IMR-90 (cell line): ENCODE results near the gene MUC5AC. TPM values are rescaled to one million over a fixed set of nuclear protein-coding genes. Genes with fewer than 3 reads are reported as not detected.
A peak's percentile ranks its signal among the peaks of the same experiment; 100 is the strongest.

ENCODE experiments used
- ATAC-seq: fragments of 200-7000 bp; cut with Tn5 transposase; 2 replicates; pipeline ENCODE4 v1.9.1; 2020; ENCODE audit warnings: low read depth, mild to moderate bottlenecking, moderate library complexity
- BruUV-seq: library from RNA; stranded (reverse); fragments of 400-500 nt; replicated peaks from 2 replicates; lab custom pipeline; 2021; lab: Mats Ljungman, UMichigan
- CTCF ChIA-PET: fragments of 300-600 bp; formaldehyde crosslinking; extraction: SDS; loops from one replicate; lab custom pipeline; 2021; ENCODE audit warnings: antibody characterized with exemption; lab: Yijun Ruan, JAX
- POLR2A ChIA-PET: fragments of 300-600 bp; sonication (Branson Sonifier 250); formaldehyde crosslinking; loops from one replicate; lab custom pipeline; 2022; ENCODE audit warnings: antibody characterized with exemption; ENCODE audit not compliant: unreplicated experiment; lab: Charles Lee
- DNase-seq: peaks from one replicate; pipeline ENCODE4 v3.0.0; 2013
- H2AFZ ChIP-seq: replicated peaks from 2 replicates; pipeline ENCODE3; 2013; ENCODE audit warnings: low read length, mild to moderate bottlenecking; ENCODE audit not compliant: poor library complexity
- H2AK5ac ChIP-seq: 2 replicates; pipeline ENCODE4 v1.6.1; 2013; ENCODE audit warnings: low read depth, low read length, inconsistent platforms
- H2AK9ac ChIP-seq: replicated peaks from 2 replicates; pipeline ENCODE3; 2013; ENCODE audit warnings: mild to moderate bottlenecking, low read depth, low read length, moderate library complexity; ENCODE audit not compliant: poor library complexity
- H2BK120ac ChIP-seq: 2 replicates; pipeline ENCODE4 v1.6.1; 2013; ENCODE audit warnings: low read depth, low read length, inconsistent platforms
- H2BK15ac ChIP-seq: 3 replicates; pipeline ENCODE4 v1.6.1; 2013; ENCODE audit warnings: low read depth, low read length, inconsistent platforms
- H2BK20ac ChIP-seq: 2 replicates; pipeline ENCODE4 v1.6.1; 2013; ENCODE audit warnings: low read depth, mild to moderate bottlenecking, inconsistent platforms, low read length, moderate library complexity
- H2BK5ac ChIP-seq: 2 replicates; pipeline ENCODE4 v1.6.1; 2013; ENCODE audit warnings: mild to moderate bottlenecking, low read depth, low read length, inconsistent platforms; ENCODE audit not compliant: poor library complexity, severe bottlenecking
- H3K14ac ChIP-seq: replicated peaks from 2 replicates; pipeline ENCODE4 v1.6.1; 2013; ENCODE audit warnings: low read depth, low read length, inconsistent platforms
- H3K18ac ChIP-seq: 2 replicates; pipeline ENCODE4 v1.6.1; 2013; ENCODE audit warnings: low read depth, low read length, control low read depth
- H3K23ac ChIP-seq: 2 replicates; pipeline ENCODE4 v1.6.1; 2013; ENCODE audit warnings: low read depth, low read length, inconsistent platforms
- H3K27ac ChIP-seq: 2 replicates; pipeline ENCODE4 v1.5.1; 2013; ENCODE audit warnings: mild to moderate bottlenecking, control low read depth, low read length; ENCODE audit not compliant: insufficient read depth
- H3K27me3 ChIP-seq: 2 replicates; pipeline ENCODE4 v1.6.1; 2013; ENCODE audit warnings: low read length; ENCODE audit not compliant: control insufficient read depth, insufficient read depth
- H3K36me3 ChIP-seq: 2 replicates; pipeline ENCODE4 v1.6.1; 2013; ENCODE audit warnings: low read length, mixed read lengths; ENCODE audit not compliant: control insufficient read depth, insufficient read depth
- H3K4ac ChIP-seq: 2 replicates; pipeline ENCODE4 v1.6.1; 2013; ENCODE audit warnings: low read depth, low read length, inconsistent platforms
- H3K4me1 ChIP-seq: 2 replicates; pipeline ENCODE4 v1.6.1; 2013; ENCODE audit warnings: low read length, mixed read lengths; ENCODE audit not compliant: control insufficient read depth, insufficient read depth
- H3K4me2 ChIP-seq: 2 replicates; pipeline ENCODE4 v1.6.1; 2013; ENCODE audit warnings: low read depth, mild to moderate bottlenecking, control low read depth, low read length, moderate library complexity
- H3K4me3 ChIP-seq: 2 replicates; pipeline ENCODE4 v1.5.1; 2013; ENCODE audit warnings: low read depth, mild to moderate bottlenecking, control low read depth, low read length, moderate library complexity; ENCODE audit not compliant: insufficient read depth
- H3K56ac ChIP-seq: 2 replicates; pipeline ENCODE4 v1.6.1; 2013; ENCODE audit warnings: low read length, inconsistent platforms; ENCODE audit not compliant: insufficient read depth; ENCODE audit errors: extremely low read depth
- H3K79me1 ChIP-seq, 2 experiments: 2 replicates each; pipeline ENCODE4 v1.6.1; 2013; ENCODE audit warnings: low read length in 2 of 2, inconsistent platforms in 1 of 2, low read depth in 1 of 2
- H3K9ac ChIP-seq: 2 replicates; pipeline ENCODE4 v1.6.1; 2013; ENCODE audit warnings: low read depth, low read length, control low read depth
- H3K9me1 ChIP-seq: 2 replicates; pipeline ENCODE4 v1.6.1; 2013; ENCODE audit warnings: low read length, inconsistent platforms; ENCODE audit not compliant: insufficient read depth
- H3K9me3 ChIP-seq: 2 replicates; pipeline ENCODE4 v1.6.1; 2013; ENCODE audit warnings: low read length; ENCODE audit not compliant: control insufficient read depth, insufficient read depth
- H4K20me1 ChIP-seq: 2 replicates; pipeline ENCODE4 v1.6.1; 2013; ENCODE audit warnings: low read length, inconsistent platforms; ENCODE audit not compliant: insufficient read depth
- H4K5ac ChIP-seq: 2 replicates; pipeline ENCODE4 v1.6.1; 2013; ENCODE audit warnings: mild to moderate bottlenecking, low read depth, low read length, control low read depth
- H4K8ac ChIP-seq, 2 experiments: 2 replicates each; pipeline ENCODE4 v1.6.1; 2013; ENCODE audit warnings: low read depth in 2 of 2, low read length in 2 of 2, control low read depth in 1 of 2, inconsistent platforms in 1 of 2
- H4K91ac ChIP-seq: 2 replicates; pipeline ENCODE4 v1.6.1; 2013; ENCODE audit warnings: low read depth, low read length, inconsistent platforms; ENCODE audit not compliant: insufficient read depth
- BHLHE40 ChIP-seq: fragments of 150-350 bp; IDR thresholded peaks from 2 replicates; pipeline ENCODE4 v1.6.1; 2016; ENCODE audit warnings: mild to moderate bottlenecking, low read depth, low read length
- CEBPB ChIP-seq: IDR thresholded peaks from 2 replicates; pipeline ENCODE4 v1.6.1; 2012; ENCODE audit warnings: low read depth, low read length, improper control_type of control experiment
- CHD1 ChIP-seq: IDR thresholded peaks from 2 replicates; pipeline ENCODE4 v1.6.1; 2012; ENCODE audit warnings: low read depth, low read length, improper control_type of control experiment
- ELK1 ChIP-seq: fragments of 150-350 bp; IDR thresholded peaks from 2 replicates; pipeline ENCODE4 v1.6.1; 2016; ENCODE audit warnings: low read depth, mild to moderate bottlenecking, low read length, moderate library complexity, borderline replicate concordance
- FOS ChIP-seq: fragments of 150-350 bp; IDR thresholded peaks from 2 replicates; pipeline ENCODE4 v1.6.1; 2016; ENCODE audit warnings: low read depth, low read length
- MAFK ChIP-seq: IDR thresholded peaks from 2 replicates; pipeline ENCODE4 v1.6.1; 2012; ENCODE audit warnings: low read depth, low read length, improper control_type of control experiment
- MAZ ChIP-seq: IDR thresholded peaks from 2 replicates; pipeline ENCODE4 v1.6.1; 2012; ENCODE audit warnings: low read depth, mild to moderate bottlenecking, low read length, improper control_type of control experiment, moderate library complexity, borderline replicate concordance
- MXI1 ChIP-seq: IDR thresholded peaks from 2 replicates; pipeline ENCODE4 v1.6.1; 2012; ENCODE audit warnings: low read depth, mild to moderate bottlenecking, low read length, moderate library complexity, borderline replicate concordance
- NFE2L2 ChIP-seq: fragments of 150-350 bp; IDR thresholded peaks from 2 replicates; pipeline ENCODE4 v1.6.1; 2016; ENCODE audit warnings: low read depth, mild to moderate bottlenecking, low read length
- POLR2A ChIP-seq: IDR thresholded peaks from 2 replicates; pipeline ENCODE4 v1.6.1; 2012; ENCODE audit warnings: mild to moderate bottlenecking, low read depth, low read length
- RAD21 ChIP-seq: IDR thresholded peaks from 2 replicates; pipeline ENCODE4 v1.6.1; 2012; ENCODE audit warnings: low read length, improper control_type of control experiment
- RCOR1 ChIP-seq: IDR thresholded peaks from 2 replicates; pipeline ENCODE4 v1.6.1; 2012; ENCODE audit warnings: mild to moderate bottlenecking, low read length, improper control_type of control experiment; ENCODE audit not compliant: insufficient replicate concordance
- RFX5 ChIP-seq: IDR thresholded peaks from 2 replicates; pipeline ENCODE4 v1.8.0; 2012; ENCODE audit warnings: low read depth, mild to moderate bottlenecking, low read length, moderate library complexity
- SMC3 ChIP-seq: fragments of 150-350 bp; IDR thresholded peaks from 2 replicates; pipeline ENCODE4 v1.6.1; 2016; ENCODE audit warnings: low read depth, mild to moderate bottlenecking, antibody characterized with exemption, low read length, moderate library complexity
- WGBS, 2 experiments: methylation state at CpG; one replicate each; pipeline versions ENCODE4 v1.1.5 to v1.1.7; 2013; ENCODE audit warnings: missing lambda C conversion rate in 2 of 2; ENCODE audit not compliant: insufficient read length in 1 of 2; ENCODE audit errors: extremely low coverage in 2 of 2; 5-methylcytosine and 5-hydroxymethylcytosine counted together
- dilution Hi-C: fragments of 300-500 bp; cut with HindIII; formaldehyde crosslinking; loops from one replicate; pipeline ENCODE4 v1.14.3; 2018; ENCODE audit warnings: low sequenced_read_pairs; ENCODE audit not compliant: unreplicated experiment
- in situ Hi-C: fragments of 300-500 bp; cut with MboI; formaldehyde crosslinking; loops from 3 replicates; pipeline ENCODE4 v1.14.3; 2019; ENCODE audit warnings: low sequenced_read_pairs, inconsistent platforms, mixed read lengths
- intact Hi-C: fragments of 100-400 bp; cut with micrococcal nuclease; formaldehyde crosslinking; loops from 2 replicates; pipeline ENCODE4 v1.10.0; 2022
- polyA plus RNA-seq, 3 experiments: library from polyadenylated mRNA; depleted of rRNA; stranded (reverse); fragments of >200 nt; gene quantifications; 2 replicates each; pipeline ENCODE4 v1.2.3, GENCODE V29; 2012; ENCODE audit warnings: low replicate concordance in 1 of 3
- total RNA-seq: library from RNA; depleted of rRNA; stranded (reverse); fragments of >200 nt; gene quantifications from 2 replicates; pipeline ENCODE4 v1.2.3, GENCODE V29; 2012
- TF ChIP-seq, protein P1 (sequence below): fragments of 150-350 bp; IDR thresholded peaks from 2 replicates; pipeline ENCODE4 v1.6.1; 2017; ENCODE audit warnings: mild to moderate bottlenecking, antibody characterized with exemption, low read length, low read depth

Gene MUC5AC
- total and polyA plus RNA-seq, 2 of the 4 experiments (the other 2 are of a cell fraction), result 0.02 TPM; not detected in 1

DNA sequence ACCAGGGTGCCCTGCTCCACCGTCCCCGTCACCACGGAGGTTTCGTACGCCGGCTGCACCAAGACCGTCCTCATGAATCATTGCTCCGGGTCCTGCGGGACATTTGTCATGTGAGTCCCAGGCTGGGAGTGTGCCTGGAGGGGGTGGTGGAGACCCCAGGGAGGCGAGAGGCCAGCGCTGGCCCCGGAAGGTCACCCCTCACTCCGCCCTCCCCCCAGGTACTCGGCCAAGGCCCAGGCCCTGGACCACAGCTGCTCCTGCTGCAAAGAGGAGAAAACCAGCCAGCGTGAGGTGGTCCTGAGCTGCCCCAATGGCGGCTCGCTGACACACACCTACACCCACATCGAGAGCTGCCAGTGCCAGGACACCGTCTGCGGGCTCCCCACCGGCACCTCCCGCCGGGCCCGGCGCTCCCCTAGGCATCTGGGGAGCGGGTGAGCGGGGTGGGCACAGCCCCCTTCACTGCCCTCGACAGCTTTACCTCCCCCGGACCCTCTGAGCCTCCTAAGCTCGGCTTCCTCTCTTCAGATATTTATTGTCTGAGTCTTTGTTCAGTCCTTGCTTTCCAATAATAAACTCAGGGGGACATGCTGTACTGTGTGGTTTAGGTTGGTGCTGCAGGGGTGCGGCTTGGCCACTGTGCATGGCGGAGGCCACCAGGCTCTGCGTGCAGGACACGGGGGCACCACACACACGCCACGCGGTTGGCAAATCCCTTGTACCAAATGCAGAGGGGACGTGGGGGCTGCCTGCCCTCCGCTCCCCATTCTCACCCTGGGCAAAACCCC is 47.6 kb upstream of the MUC5AC start:
- Histone ChIP-seq H3K27ac (no peak overlapping the region), H4K5ac (no peak overlapping the region), H3K4me3 (no peak overlapping the region), H2BK5ac (no peak overlapping the region), H4K20me1 (no peaks in the 10 kb centered on the region), H2AK5ac (no peak overlapping the region), H3K56ac (no peak overlapping the region), H3K9ac (no peak overlapping the region), H4K8ac (no peak overlapping the region), H3K4me2 (no peak overlapping the region), H2AK9ac (peak overlapping the region; percentile 55), H3K18ac (no peak overlapping the region), H2AFZ (no peak overlapping the region), H2BK15ac (no peak overlapping the region), H3K4ac (no peak overlapping the region), H2BK20ac (no peak overlapping the region), H3K9me3 (no peaks in the 10 kb centered on the region), H3K9me1 (no peaks in the 10 kb centered on the region), H3K79me1 (no peaks in the 10 kb centered on the region), H3K36me3 (no peaks in the 10 kb centered on the region), H3K4me1 (no peaks in the 10 kb centered on the region), H4K91ac (no peak overlapping the region), H3K27me3 (peaks cover 18% of the 10 kb centered on the region; the same call in 1 of the 2 replicates), H2BK120ac (no peak overlapping the region), H3K23ac (no peak overlapping the region), H3K14ac (no peak overlapping the region)
- ChIA-PET POLR2A (no interaction called here), CTCF (no interaction called here)
- dilution Hi-C loops (no loop called here), in situ Hi-C loops (no loop called here), intact Hi-C loops (no loop called here)
- WGBS, 2 experiments, result 86% methylated on average over 7 of the region's 39 CpGs; no CpG with 5 or more reads in 1 of the 2 experiments
- ATAC-seq (no peak), DNase-seq (no peak)
- no TSS peak for BruUV-seq
- no peak for TF ChIP-seq CEBPB
- TF ChIP-seq RFX5, result no peak
- no peak for TF ChIP-seq MAZ
- TF ChIP-seq ELK1, result no peak
- no peak for TF ChIP-seq CHD1
- TF ChIP-seq SMC3, result no peak
- no peak for TF ChIP-seq MXI1
- TF ChIP-seq FOS, result no peak
- no peak for TF ChIP-seq NFE2L2
- no peak for TF ChIP-seq BHLHE40
- TF ChIP-seq, protein P1, sequence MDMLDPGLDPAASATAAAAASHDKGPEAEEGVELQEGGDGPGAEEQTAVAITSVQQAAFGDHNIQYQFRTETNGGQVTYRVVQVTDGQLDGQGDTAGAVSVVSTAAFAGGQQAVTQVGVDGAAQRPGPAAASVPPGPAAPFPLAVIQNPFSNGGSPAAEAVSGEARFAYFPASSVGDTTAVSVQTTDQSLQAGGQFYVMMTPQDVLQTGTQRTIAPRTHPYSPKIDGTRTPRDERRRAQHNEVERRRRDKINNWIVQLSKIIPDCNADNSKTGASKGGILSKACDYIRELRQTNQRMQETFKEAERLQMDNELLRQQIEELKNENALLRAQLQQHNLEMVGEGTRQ, result no peak
- no peak for TF ChIP-seq RAD21
- no peak for TF ChIP-seq MAFK
- no peak for TF ChIP-seq RCOR1
- no peak for TF ChIP-seq POLR2A
